ENCODE data around the gene ANKRD28. TPM values are rescaled to one million over a fixed set of nuclear protein-coding genes. Genes with fewer than 3 reads are reported as not detected.

Gene ANKRD28
- total RNA-seq, 4 donors from 2014 or later: 25.7 to 44.7 (median 40.9) TPM

- no peak overlapping the region for H3K4me3 ChIP-seq (ENCODE audit: low read depth, poor library complexity, severe bottlenecking)
- intact Hi-C loops (cut with DNase I; ENCODE audit: low total_unique reads): no loop called here
- WGBS, 2 donors: 41 to 45% methylated on average over 2 of the region's 2 CpGs
- TF ChIP-seq POLR2A (IDR thresholded peaks at IDR 0.05) (no peak), CTCF (IDR thresholded peaks at IDR 0.05) (no peak)
- DNase-seq (ENCODE audit: low spot score in 2 of 2): no peak
Observed at GRCh38 chr3:15794842-15795650, 2.7 kb downstream of the ANKRD28 start.

GRCh38 chr3:15794303-15794771 lies 3.4 kb downstream of the ANKRD28 start:
- intact Hi-C loops (cut with DNase I; ENCODE audit: low total_unique reads): no loop called here
- WGBS, 2 donors: 48 to 53% methylated on average over 3 of the region's 3 CpGs
- DNase-seq (ENCODE audit: low spot score in 2 of 2): no peak
- H3K4me3 ChIP-seq (ENCODE audit: low read depth, poor library complexity, severe bottlenecking): no peak overlapping the region
- TF ChIP-seq POLR2A (IDR thresholded peaks at IDR 0.05) (no peak), CTCF (IDR thresholded peaks at IDR 0.05) (no peak)

DNA sequence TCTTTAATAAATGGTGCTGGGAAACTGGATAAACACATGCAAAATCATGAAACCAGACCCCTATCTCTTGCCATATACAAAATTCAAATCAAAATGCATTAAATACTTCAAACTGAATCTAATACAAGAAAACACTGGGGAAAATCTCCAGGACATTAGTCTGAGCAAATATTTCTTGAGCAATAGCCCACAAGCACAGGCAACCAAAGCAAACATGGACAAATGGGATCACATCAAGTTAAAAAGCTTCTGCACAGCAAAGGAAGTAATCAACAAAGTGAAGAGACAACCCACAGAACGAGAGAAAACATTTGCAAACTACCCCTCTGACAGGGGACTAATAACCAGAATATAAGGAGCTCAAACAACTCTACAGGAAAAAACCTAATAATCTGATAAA lies 6.3 kb downstream of the ANKRD28 start:
- intact Hi-C loops (cut with DNase I; ENCODE audit: low total_unique reads): no loop called here
- TF ChIP-seq CTCF (IDR thresholded peaks at IDR 0.05) (no peak), POLR2A (IDR thresholded peaks at IDR 0.05) (no peak)
- DNase-seq (ENCODE audit: low spot score in 2 of 2): no peak
- WGBS, 2 donors: 86 to 90% methylated on average over 1 of the region's 1 CpG
- no peak overlapping the region for H3K4me3 ChIP-seq (ENCODE audit: low read depth, poor library complexity, severe bottlenecking)

- H3K4me3 ChIP-seq (ENCODE audit: low read depth, poor library complexity, severe bottlenecking): no peak overlapping the region
- DNase-seq (ENCODE audit: low spot score in 2 of 2): no peak
- WGBS, 2 donors: 98 to 100% methylated on average over 1 of the region's 1 CpG
- intact Hi-C loops (cut with DNase I; ENCODE audit: low total_unique reads): no loop called here
- TF ChIP-seq POLR2A (IDR thresholded peaks at IDR 0.05): no peak
- no peak for TF ChIP-seq CTCF (IDR thresholded peaks at IDR 0.05)
Observed at GRCh38 chr3:15787941-15788340, 9.8 kb downstream of the ANKRD28 start.

GRCh38 chr3:15787526-15787925 lies 10.3 kb downstream of the ANKRD28 start:
- no peak overlapping the region for H3K4me3 ChIP-seq (ENCODE audit: low read depth, poor library complexity, severe bottlenecking)
- TF ChIP-seq CTCF (IDR thresholded peaks at IDR 0.05): no peak
- TF ChIP-seq POLR2A (IDR thresholded peaks at IDR 0.05): no peak
- 93 to 95% methylated on average over 1 of the region's 1 CpG for whole genome bisulfite sequencing, 2 donors
- no peak for DNase-seq (ENCODE audit: low spot score in 2 of 2)
- intact Hi-C loops (cut with DNase I; ENCODE audit: low total_unique reads): no loop called here
